GM06990 (cell line): ENCODE data around the gene M6PR.

Experiments
- DNase-seq: peaks from one replicate; pipeline ENCODE4 v3.0.0-alpha.2; 2011; ENCODE audit not compliant: insufficient read length; ENCODE audit errors: extremely low read depth
- H3K27me3 ChIP-seq: replicated peaks from 2 replicates; pipeline ENCODE4 v1.6.0; 2011; ENCODE audit warnings: low read length; ENCODE audit not compliant: control insufficient read depth, insufficient read depth
- H3K36me3 ChIP-seq: 2 replicates; pipeline ENCODE4 v1.5.1; 2011; ENCODE audit warnings: low read length; ENCODE audit not compliant: control insufficient read depth, insufficient read depth
- H3K4me3 ChIP-seq: replicated peaks from 2 replicates; pipeline ENCODE4 v1.5.1; 2011; ENCODE audit warnings: low read depth, mild to moderate bottlenecking, control low read depth, low read length
- TF ChIP-seq, protein P1 (sequence below): IDR thresholded peaks from 2 replicates; pipeline ENCODE4 v1.5.1; 2011; ENCODE audit warnings: low read length, control low read depth, mild to moderate bottlenecking, inconsistent platforms; ENCODE audit not compliant: insufficient read depth, poor library complexity, severe bottlenecking

M6PR gene

DNA sequence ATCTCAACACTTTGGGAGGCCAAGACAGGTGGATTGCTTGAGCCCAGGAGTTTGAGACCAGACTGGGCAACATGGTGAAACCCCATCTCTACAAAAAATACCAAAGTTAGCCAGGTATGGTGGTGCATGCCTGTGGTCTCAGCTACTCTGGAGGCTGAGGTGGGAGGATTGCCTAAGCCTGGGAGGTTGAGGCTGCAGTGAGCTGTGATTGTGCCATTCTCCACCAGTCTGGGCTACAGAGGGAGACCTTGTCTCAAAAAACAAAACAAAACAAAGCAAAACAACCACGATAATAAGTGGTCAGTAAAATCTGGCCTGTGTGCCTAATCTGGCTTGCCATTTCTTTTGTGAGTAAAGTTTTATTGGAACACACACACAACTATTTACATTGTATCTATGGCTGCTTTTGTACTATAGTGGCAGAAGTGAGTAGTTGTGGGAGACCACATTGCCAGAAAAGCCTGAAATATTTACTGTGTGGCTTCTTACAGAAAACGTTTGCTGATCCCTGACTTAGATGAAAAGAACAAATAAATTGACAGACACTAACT lies 20.5 kb upstream of the M6PR start:
- Histone ChIP-seq H3K27me3 (no peaks in the 10 kb centered on the region), H3K4me3 (no peak overlapping the region), H3K36me3 (no peaks in the 10 kb centered on the region)
- no peak for DNase-seq
- TF ChIP-seq, protein P1, sequence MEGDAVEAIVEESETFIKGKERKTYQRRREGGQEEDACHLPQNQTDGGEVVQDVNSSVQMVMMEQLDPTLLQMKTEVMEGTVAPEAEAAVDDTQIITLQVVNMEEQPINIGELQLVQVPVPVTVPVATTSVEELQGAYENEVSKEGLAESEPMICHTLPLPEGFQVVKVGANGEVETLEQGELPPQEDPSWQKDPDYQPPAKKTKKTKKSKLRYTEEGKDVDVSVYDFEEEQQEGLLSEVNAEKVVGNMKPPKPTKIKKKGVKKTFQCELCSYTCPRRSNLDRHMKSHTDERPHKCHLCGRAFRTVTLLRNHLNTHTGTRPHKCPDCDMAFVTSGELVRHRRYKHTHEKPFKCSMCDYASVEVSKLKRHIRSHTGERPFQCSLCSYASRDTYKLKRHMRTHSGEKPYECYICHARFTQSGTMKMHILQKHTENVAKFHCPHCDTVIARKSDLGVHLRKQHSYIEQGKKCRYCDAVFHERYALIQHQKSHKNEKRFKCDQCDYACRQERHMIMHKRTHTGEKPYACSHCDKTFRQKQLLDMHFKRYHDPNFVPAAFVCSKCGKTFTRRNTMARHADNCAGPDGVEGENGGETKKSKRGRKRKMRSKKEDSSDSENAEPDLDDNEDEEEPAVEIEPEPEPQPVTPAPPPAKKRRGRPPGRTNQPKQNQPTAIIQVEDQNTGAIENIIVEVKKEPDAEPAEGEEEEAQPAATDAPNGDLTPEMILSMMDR: no peak

- TF ChIP-seq, protein P1: no peak
- H3K4me3 ChIP-seq: no peak overlapping the region
- no peaks in the 10 kb centered on the region for H3K27me3 ChIP-seq
- H3K36me3 ChIP-seq: no peaks in the 10 kb centered on the region
- no peak for DNase-seq
Observed at GRCh38 chr12:8968761-8969160, 19.3 kb upstream of the M6PR start.

GRCh38 chr12:8960176-8960575 lies 10.7 kb upstream of the M6PR start:
- TF ChIP-seq, protein P1: no peak
- Histone ChIP-seq H3K27me3 (no peaks in the 10 kb centered on the region), H3K4me3 (no peak overlapping the region), H3K36me3 (no peaks in the 10 kb centered on the region)
- no peak for DNase-seq

DNA sequence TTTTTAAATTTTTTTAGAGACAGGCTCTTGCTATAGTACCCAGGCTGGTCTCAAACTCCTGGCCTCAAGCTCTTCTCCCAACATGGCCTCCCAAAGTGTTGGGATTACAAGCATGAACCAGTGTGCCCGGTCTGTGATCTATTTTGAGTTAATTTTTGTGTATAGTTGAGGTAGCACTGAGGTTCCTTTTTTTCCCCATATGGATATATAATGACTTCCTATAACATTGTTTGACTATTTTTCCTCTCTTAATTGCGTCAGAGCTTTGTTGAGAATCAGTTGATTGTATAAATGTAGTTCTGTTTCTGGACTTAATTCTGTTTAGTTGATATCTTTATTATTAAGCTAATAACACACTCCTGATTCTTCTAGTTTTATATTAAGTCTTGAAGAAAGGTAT lies 8.6 kb upstream of the M6PR start:
- TF ChIP-seq, protein P1: no peak
- no peaks in the 10 kb centered on the region for H3K27me3 ChIP-seq
- H3K36me3 ChIP-seq: no peaks in the 10 kb centered on the region
- DNase-seq: no peak
- no peak overlapping the region for H3K4me3 ChIP-seq

DNA sequence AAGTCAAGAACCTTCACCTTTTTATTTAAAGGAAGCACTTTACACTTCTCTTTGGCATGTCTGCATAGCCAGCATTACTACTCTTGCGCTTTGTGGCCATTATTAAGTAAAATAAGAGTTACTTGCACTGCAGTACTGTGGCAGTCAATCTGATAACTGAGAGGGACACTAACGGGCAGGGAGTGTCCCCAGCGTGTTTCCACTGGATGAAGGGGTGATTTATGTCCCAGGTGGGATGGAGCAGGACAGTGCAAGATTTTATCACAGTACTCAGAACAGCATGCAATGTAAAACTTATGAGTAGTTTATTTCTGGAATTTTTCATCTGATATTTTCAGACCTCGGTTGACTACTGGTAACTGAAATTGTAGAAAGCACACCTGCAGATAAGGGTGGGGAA lies 8.1 kb upstream of the M6PR start:
- H3K27me3 ChIP-seq: no peaks in the 10 kb centered on the region
- no peak overlapping the region for H3K4me3 ChIP-seq
- DNase-seq: no peak
- no peaks in the 10 kb centered on the region for H3K36me3 ChIP-seq
- TF ChIP-seq, protein P1: no peak

DNA sequence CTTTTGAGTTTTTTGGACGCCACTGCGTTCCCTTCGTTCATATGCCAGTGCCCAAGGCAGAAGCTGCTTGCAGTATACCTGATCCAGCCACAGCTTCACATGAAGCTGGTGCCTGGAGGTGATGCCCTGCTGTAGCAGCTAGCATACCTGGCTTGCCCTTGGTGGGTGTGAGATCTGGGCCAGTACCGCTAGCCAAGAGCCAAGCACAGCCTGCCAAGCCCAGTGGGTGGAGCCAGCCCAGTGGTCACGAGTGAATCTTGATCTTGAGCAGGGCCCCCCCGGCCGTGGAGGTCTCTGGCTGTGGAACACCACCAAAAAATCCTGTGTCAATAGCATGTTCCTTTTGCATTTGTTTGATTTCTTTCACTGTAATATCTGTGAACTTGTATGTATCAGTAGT lies 7.3 kb upstream of the M6PR start:
- H3K4me3 ChIP-seq: no peak overlapping the region
- DNase-seq: no peak
- no peaks in the 10 kb centered on the region for H3K27me3 ChIP-seq
- no peaks in the 10 kb centered on the region for H3K36me3 ChIP-seq
- TF ChIP-seq, protein P1: no peak
